AG04450 (cell line): ENCODE results near the gene COG5. TPM values are rescaled to one million over a fixed set of nuclear protein-coding genes. Genes with fewer than 3 reads are reported as not detected.

ENCODE experiments used
- CTCF ChIA-PET: fragments of 300-600, 350-600 bp; formaldehyde crosslinking; extraction: SDS; loops from one replicate; lab custom pipeline; 2022; ENCODE audit warnings: antibody characterized with exemption, inconsistent platforms; lab: Charles Lee
- POLR2A ChIA-PET: fragments of 350-600 bp; formaldehyde crosslinking; extraction: SDS; loops from one replicate; lab custom pipeline; 2021; ENCODE audit warnings: antibody characterized with exemption, inconsistent platforms; lab: Yijun Ruan, JAX
- DNase-seq: peaks from one replicate; pipeline ENCODE4 v3.0.0-alpha.2; 2011; ENCODE audit warnings: low read depth, low spot score
- H3K27ac ChIP-seq: one replicate; pipeline ENCODE4 v1.5.1; 2012; ENCODE audit warnings: low read depth, low read length, control low read depth
- H3K27me3 ChIP-seq: one replicate; pipeline ENCODE4 v1.6.0; 2012; ENCODE audit warnings: low read length; ENCODE audit not compliant: control insufficient read depth, insufficient read depth
- H3K4me3 ChIP-seq: 2 replicates; pipeline ENCODE4 v1.5.1; 2011; ENCODE audit warnings: mild to moderate bottlenecking, low read depth, low read length, control low read depth
- H3K9me3 ChIP-seq: 2 replicates; pipeline ENCODE4 v1.5.1; 2012; ENCODE audit warnings: low read length; ENCODE audit not compliant: control insufficient read depth, insufficient read depth
- CTCF ChIP-seq: IDR thresholded peaks from 2 replicates; pipeline ENCODE4 v1.5.1; 2011; ENCODE audit warnings: low read depth, low read length, control low read depth, inconsistent platforms
- polyA plus RNA-seq: library from polyadenylated mRNA; depleted of rRNA; stranded (reverse); fragments of >200 nt; gene quantifications from 2 replicates; pipeline ENCODE4 v1.2.3, GENCODE V29; 2011

COG5 gene
- polyA plus RNA-seq, 1 experiment, result 55.2 TPM

- Histone ChIP-seq H3K27me3 (no peaks in the 10 kb centered on the region), H3K9me3 (no peaks in the 10 kb centered on the region), H3K27ac (no peak overlapping the region), H3K4me3 (no peak overlapping the region)
- no peak for TF ChIP-seq CTCF
- ChIA-PET POLR2A (no interaction called here), CTCF (no interaction called here)
- no peak for DNase-seq
Observed at GRCh38 chr7:107559864-107560263, 3.9 kb downstream of the COG5 start.

- TF ChIP-seq CTCF, result no peak
- H3K27ac ChIP-seq, result no peak overlapping the region
- no peak for DNase-seq
- H3K27me3 ChIP-seq, result no peaks in the 10 kb centered on the region
- no peak overlapping the region for H3K4me3 ChIP-seq
- no peaks in the 10 kb centered on the region for H3K9me3 ChIP-seq
- CTCF ChIA-PET, result interaction anchor here (1.0 kb wide), 1 partner anchor 9 kb away, joined by 5 read pairs; no protein-coding TSS in a partner anchor
- POLR2A ChIA-PET, result no interaction called here
Observed at GRCh38 chr7:107555893-107556292, 7.8 kb downstream of the COG5 start.

- DNase-seq, result no peak
- CTCF ChIA-PET, result no interaction called here
- no peak for TF ChIP-seq CTCF
- Histone ChIP-seq H3K27ac (no peak overlapping the region), H3K27me3 (no peaks in the 10 kb centered on the region), H3K9me3 (no peaks in the 10 kb centered on the region), H3K4me3 (no peak overlapping the region)
- POLR2A ChIA-PET, result no interaction called here
Observed at GRCh38 chr7:107551936-107552335, 11.8 kb downstream of the COG5 start.

- H3K27me3 ChIP-seq, result no peaks in the 10 kb centered on the region
- no peak overlapping the region for H3K4me3 ChIP-seq
- peaks cover 11% of the 10 kb centered on the region for H3K9me3 ChIP-seq
- DNase-seq, result no peak
- no peak for TF ChIP-seq CTCF
- ChIA-PET CTCF (no interaction called here), POLR2A (no interaction called here)
- H3K27ac ChIP-seq, result no peak overlapping the region
Observed at GRCh38 chr7:107544848-107545591, 18.7 kb downstream of the COG5 start.

GRCh38 chr7:107543338-107543993, 20.3 kb downstream of the COG5 start:
- no peak overlapping the region for H3K4me3 ChIP-seq
- H3K9me3 ChIP-seq, result peaks cover 11% of the 10 kb centered on the region
- ChIA-PET POLR2A (no interaction called here), CTCF (no interaction called here)
- no peaks in the 10 kb centered on the region for H3K27me3 ChIP-seq
- H3K27ac ChIP-seq, result no peak overlapping the region
- no peak for DNase-seq
- no peak for TF ChIP-seq CTCF
